ENCODE measurements around the gene NCAM1. TPM values are rescaled to one million over a fixed set of nuclear protein-coding genes. Genes with fewer than 3 reads are reported as not detected.

Gene NCAM1
- total and polyA plus RNA-seq, 2 of the 13 experiments (the other 11 are each of a cell fraction or from before 2014, with no cell fraction given) = 0.05 TPM; not detected in 1

GRCh38 chr11:113087706-113088105, 126.5 kb downstream of the NCAM1 start:
- no peak for TF ChIP-seq ZNF510 (CRISPR knock-in tag; IDR thresholded peaks at IDR 0.05; ENCODE audit: low read depth)
- TF ChIP-seq GABPB1 (CRISPR knock-in tag; IDR thresholded peaks at IDR 0.05) = no peak
- TF ChIP-seq THAP11 (CRISPR knock-in tag; IDR thresholded peaks at IDR 0.05) = no peak
- TF ChIP-seq FOXP1 (IDR thresholded peaks at IDR 0.05) = no peak
- TF ChIP-seq FOXP1 (CRISPR knock-in tag; IDR thresholded peaks at IDR 0.05) = no peak
- no peak for TF ChIP-seq ZNF331 (CRISPR knock-in tag; IDR thresholded peaks at IDR 0.05)
- no peak for TF ChIP-seq ATF3 (CRISPR knock-in tag; IDR thresholded peaks at IDR 0.05)
- no peak for TF ChIP-seq EHMT2 (IDR thresholded peaks at IDR 0.05; ENCODE audit: borderline replicate concordance, low read depth, low read length)
- no peak for TF ChIP-seq ZNF253 (CRISPR knock-in tag; IDR thresholded peaks at IDR 0.05; ENCODE audit: borderline replicate concordance)
- TF ChIP-seq TP53 (CRISPR knock-in tag; conservative IDR thresholded peaks at IDR 0.05) = no peak
- no peak for TF ChIP-seq PAWR (CRISPR knock-in tag; IDR thresholded peaks at IDR 0.05; ENCODE audit: borderline replicate concordance)
- no peak for TF ChIP-seq PLSCR1 (CRISPR knock-in tag; IDR thresholded peaks at IDR 0.05; ENCODE audit: borderline replicate concordance)
- TF ChIP-seq MTF1 (CRISPR knock-in tag; IDR thresholded peaks at IDR 0.05) = no peak
- TF ChIP-seq ZMYM4 (CRISPR knock-in tag; IDR thresholded peaks at IDR 0.05) = no peak
- no peak for TF ChIP-seq ZNF839 (CRISPR knock-in tag; IDR thresholded peaks at IDR 0.05; ENCODE audit: borderline replicate concordance)
- no peak for TF ChIP-seq SMC3 (IDR thresholded peaks at IDR 0.05; ENCODE audit: low read length)
- Histone ChIP-seq H3K27me3 (ENCODE audit: control insufficient read depth in 1 of 2, insufficient read depth in 2 of 2, low read length in 2 of 2) (0 out of 5 replicates have a peak, but pooled peaks cover 0 to 3% of the 10 kb centered on the region in 2 experiments), H3K9me3 (ENCODE audit: low read length) (no peaks in the 10 kb centered on the region), H3K4me1 (ENCODE audit: insufficient read depth, low read length) (no peaks in the 10 kb centered on the region), H3K27ac (ENCODE audit: extremely low read length, insufficient read depth, low read length) (no peak overlapping the region), H4K20me1 (ENCODE audit: insufficient read depth, low read length) (no peaks in the 10 kb centered on the region), H3K79me2 (ENCODE audit: insufficient read depth, low read length) (no peaks in the 10 kb centered on the region), H3K36me3 (replicated peaks in 1 of 2; ENCODE audit: control insufficient read depth in 1 of 2, insufficient read depth in 2 of 2, low read length in 2 of 2) (no peaks in the 10 kb centered on the region), H3K9ac (ENCODE audit: insufficient read depth, low read depth, low read length) (no peak overlapping the region), H3K4me3 (replicated peaks in 1 of 3; ENCODE audit: insufficient read depth in 1 of 3, low read depth in 2 of 3, low read length in 3 of 3) (no peak overlapping the region), H2AFZ (ENCODE audit: low read length) (no peak overlapping the region), H3K4me2 (ENCODE audit: low read depth, low read length) (no peak overlapping the region)
- no TSS peak for BruUV-seq (replicated peaks)
- no peak for FAIRE-seq
- DNase-seq (ENCODE audit: low spot score) = no peak
- WGBS (ENCODE audit: low lambda C conversion rate) = 48% methylated on average over 4 of the region's 4 CpGs
- ATAC-seq = no peak
- intact Hi-C loops (cut with micrococcal nuclease; ENCODE audit: unreplicated experiment) (no loop called here), in situ Hi-C loops (cut with HindIII; ENCODE audit: extremely low pct_ligation_motif_present, low pct_unique_long_range_greater_than_20kb) (no loop called here)
- ChIA-PET POLR2A (no interaction called here), CTCF (ENCODE audit: low intra/inter-chr PET ratio, low total read pairs) (no interaction called here)
